NCI-H1092 (cell line): ENCODE results near the gene CDH23.
A peak's percentile ranks its signal among the peaks of the same experiment; 100 is the strongest.

ENCODE experiments used
- DNase-seq: peaks from one replicate; lab custom pipeline; 2025; lab: John Stamatoyannopoulos, UW

CDH23 gene

DNA sequence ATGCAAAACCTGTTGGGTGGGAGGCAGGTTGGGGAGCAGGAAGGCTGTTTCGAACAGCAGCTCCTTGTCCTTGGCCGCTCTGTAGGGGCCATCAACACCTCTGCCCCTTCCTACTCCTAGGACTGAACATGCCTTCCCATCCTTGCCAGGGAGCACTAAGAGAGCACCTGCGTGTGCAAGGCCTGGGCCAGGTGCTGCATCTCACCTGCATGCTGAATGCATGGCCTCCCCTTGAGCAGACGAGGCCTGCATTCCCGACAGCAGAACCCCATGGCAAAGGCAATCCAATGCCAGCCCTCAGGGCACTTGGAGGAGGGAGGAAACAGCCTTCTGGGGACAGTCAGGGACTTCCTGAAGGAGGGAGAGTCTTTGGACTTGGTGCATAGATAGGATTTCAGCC lies 365.6 kb downstream of the CDH23 start:
- no peak for DNase-seq

GRCh38 chr10:71763352-71764127 lies 366.8 kb downstream of the CDH23 start:
- DNase-seq: no peak

DNA sequence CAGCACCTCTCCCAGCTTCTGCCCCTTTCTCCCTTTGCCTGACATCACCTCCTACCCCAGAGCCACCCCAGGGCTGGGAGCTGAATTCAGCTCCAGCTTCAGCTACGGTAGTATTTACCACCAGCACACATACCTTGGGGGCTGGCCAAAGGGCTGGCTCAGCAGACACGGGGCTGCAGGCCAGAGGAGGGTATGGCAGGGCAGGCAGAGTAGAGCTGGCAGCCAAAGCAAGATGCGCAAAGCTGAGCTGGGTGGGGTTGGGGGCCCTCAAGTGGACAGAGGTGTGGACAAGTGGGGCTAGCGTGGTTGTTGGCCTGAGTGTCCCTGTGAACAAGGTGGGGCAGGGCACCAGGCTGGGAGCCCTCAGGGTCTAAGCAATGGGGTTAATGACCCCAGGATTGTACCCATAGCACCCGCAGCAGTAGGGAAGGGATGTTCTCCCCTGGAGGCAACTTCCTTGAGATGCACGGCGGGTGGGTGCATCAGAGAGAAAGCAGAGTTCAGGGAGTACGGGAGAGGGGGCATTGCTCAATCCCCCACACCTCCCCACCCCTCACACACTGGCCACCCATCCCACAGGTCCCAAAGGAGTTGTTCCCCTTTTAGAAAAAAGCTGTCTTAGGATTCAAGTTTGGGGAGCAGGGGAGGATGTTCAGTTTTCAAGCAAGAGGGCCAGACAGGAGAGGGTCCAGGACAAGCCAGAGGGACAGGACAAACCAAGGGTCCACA lies 368.6 kb downstream of the CDH23 start:
- no peak for DNase-seq

- DNase-seq: no peak
Observed at GRCh38 chr10:71765906-71766716, 369.4 kb downstream of the CDH23 start.

GRCh38 chr10:71766717-71767419 lies 370.1 kb downstream of the CDH23 start:
- DNase-seq: no peak

DNA sequence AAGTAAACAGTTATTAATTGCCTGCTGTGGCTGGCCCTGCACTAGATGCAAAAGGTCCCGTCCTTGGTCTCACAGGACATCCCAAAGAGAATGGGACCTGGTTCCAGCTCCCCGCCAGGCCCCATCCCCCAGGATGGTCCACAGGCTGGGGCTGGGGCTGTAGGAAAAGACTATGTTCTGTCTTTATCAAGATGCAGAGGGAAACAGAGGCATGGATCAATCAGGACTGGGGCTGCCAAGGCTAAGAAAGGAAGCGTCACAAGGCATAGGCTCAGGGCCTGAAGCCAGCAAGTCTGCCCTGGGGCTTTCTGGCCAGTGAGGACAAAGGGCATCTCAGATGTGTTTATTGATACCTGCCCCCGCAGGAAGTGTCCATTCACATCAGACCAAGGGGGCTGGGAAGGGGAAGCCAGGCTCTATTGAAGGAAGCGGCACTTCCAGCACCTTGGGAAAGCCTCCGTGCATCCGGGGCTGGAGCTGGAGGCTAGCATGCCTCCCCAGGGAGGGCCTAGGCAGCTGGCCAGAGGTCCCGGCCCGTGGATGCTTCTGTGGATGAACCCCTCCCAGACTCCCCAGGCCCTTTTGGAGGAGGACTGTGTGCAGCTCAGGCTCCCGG lies 370.8 kb downstream of the CDH23 start:
- no peak for DNase-seq

- no peak for DNase-seq
Observed at GRCh38 chr10:71769279-71769823, 372.6 kb downstream of the CDH23 start.

GRCh38 chr10:71770255-71770654 lies 373.5 kb downstream of the CDH23 start:
- DNase-seq: no peak

GRCh38 chr10:71770789-71771188 lies 374.1 kb downstream of the CDH23 start:
- no peak for DNase-seq

DNA sequence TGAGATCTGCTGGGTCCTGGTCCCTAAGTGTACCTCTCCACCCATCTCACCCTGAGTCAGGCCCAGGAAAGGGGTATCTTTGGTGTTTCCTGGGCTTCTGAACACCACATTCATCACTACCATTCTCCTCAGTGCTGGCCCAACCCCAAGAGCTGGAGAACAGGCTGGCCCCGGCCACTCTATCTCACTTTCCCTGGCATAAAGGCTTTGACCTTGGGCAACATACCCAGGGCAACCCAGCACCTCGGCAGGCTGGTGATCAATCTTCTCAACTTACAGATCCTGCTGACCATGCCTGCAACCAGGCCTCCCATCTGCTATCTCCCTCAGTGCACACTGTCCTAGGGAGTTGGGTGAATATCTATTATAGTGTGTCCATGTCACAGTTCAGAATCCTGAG lies 374.5 kb downstream of the CDH23 start:
- DNase-seq: no peak

DNA sequence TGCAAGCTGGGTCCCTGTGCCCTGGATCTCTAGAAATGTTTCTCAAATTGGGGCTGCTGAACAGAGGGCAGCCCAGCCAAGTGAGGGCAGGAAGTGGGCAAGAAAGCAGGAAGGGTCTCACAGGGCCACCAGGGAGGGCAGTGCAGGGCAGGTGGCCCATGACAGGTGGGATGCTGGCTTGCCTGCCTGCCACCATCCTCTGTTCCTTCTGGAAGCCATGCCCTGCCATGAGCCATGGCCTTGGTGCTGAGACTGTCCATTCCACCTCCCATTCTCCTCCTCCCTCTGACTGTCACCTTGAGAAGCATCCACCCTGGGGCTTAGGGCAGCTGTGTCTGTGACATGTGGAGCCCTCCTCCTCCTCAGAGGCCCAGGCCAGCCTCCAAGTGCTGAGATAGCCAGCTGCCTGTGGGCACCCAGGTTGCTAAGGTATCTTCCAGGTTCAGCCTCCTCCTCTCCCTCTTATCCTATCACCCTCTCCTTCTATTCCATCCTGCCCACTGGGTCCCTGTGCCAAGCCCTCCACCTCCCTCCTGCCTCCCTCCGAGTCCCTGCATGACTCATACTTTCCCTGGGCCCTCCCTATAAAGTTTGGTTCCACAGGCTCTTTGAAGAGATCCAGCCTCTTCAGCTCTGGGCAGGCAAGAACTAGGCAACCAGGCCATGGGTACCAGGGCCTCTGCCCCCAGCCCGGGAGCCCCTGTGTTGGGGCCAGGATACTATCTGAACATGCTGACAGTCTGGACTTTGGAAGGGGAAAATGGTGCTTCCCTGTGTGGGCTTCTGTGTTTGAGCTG lies 375.3 kb downstream of the CDH23 start:
- no peak for DNase-seq

- no peak for DNase-seq
Observed at GRCh38 chr10:71772832-71773220, 376.1 kb downstream of the CDH23 start.

- DNase-seq: peak; percentile 14
Observed at GRCh38 chr10:71773221-71773971, 376.7 kb downstream of the CDH23 start, which contains the start of gene VSIR. Gene VSIR, minus strand, starts transcription at chr10:71773520. Its CDS starts 81 bp downstream, at chr10:71773439.

GRCh38 chr10:71774916-71775702 lies 378.4 kb downstream of the CDH23 start:
- DNase-seq: no peak

GRCh38 chr10:71776481-71776925 lies 379.8 kb downstream of the CDH23 start:
- DNase-seq: no peak

- DNase-seq: no peak
Observed at GRCh38 chr10:71777213-71777985, 380.7 kb downstream of the CDH23 start.

GRCh38 chr10:71778071-71778825 lies 381.5 kb downstream of the CDH23 start:
- no peak for DNase-seq
